SU-DHL-6 (cell line): ENCODE results near the gene TMC4.

Experiments used
- EZH2phosphoT487 ChIP-seq: fragments of 200-600 bp; sonication (generic), shearing (Covaris generic); conservative IDR thresholded peaks from 2 replicates; pipeline ENCODE4 v1.6.1; 2018; ENCODE audit warnings: mild to moderate bottlenecking, antibody characterized with exemption, low read length, moderate library complexity, mixed read lengths
- TF ChIP-seq, protein P1 (sequence below): fragments of 200-600 bp; sonication (generic); IDR thresholded peaks from one replicate; pipeline ENCODE4 v1.5.1; 2017; ENCODE audit warnings: antibody characterized with exemption, mild to moderate bottlenecking, low read length, moderate library complexity; ENCODE audit not compliant: insufficient read depth, poor library complexity, severe bottlenecking

DNA sequence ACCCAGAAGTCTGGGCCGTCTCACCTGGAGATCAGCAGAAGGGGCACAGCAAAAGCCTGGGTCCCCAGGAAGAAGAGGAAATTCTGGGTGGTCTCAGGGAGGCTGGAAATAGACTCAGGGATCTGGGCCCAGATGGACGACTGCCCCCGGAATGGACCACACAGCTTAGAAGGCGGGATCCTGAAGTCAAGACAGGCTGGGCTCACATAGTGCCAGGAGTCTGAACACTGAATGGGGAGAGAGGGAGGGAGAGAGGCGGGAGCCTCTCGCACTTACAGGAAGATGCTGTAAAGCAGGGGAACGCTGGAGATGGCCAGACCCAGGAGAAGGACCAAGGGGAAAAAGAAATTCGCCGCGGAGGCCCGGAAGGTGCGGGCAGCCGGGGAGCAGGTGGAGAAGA is 12.1 kb downstream of the TMC4 start:
- TF ChIP-seq, protein P1, sequence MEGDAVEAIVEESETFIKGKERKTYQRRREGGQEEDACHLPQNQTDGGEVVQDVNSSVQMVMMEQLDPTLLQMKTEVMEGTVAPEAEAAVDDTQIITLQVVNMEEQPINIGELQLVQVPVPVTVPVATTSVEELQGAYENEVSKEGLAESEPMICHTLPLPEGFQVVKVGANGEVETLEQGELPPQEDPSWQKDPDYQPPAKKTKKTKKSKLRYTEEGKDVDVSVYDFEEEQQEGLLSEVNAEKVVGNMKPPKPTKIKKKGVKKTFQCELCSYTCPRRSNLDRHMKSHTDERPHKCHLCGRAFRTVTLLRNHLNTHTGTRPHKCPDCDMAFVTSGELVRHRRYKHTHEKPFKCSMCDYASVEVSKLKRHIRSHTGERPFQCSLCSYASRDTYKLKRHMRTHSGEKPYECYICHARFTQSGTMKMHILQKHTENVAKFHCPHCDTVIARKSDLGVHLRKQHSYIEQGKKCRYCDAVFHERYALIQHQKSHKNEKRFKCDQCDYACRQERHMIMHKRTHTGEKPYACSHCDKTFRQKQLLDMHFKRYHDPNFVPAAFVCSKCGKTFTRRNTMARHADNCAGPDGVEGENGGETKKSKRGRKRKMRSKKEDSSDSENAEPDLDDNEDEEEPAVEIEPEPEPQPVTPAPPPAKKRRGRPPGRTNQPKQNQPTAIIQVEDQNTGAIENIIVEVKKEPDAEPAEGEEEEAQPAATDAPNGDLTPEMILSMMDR: no peak
- no peak for TF ChIP-seq EZH2phosphoT487
